NOMO-1 treated with dmso at 0.1 percent for 144 hours (cell line): ENCODE measurements around the gene TMEM117.

Source experiments
- DNase-seq: peaks from one replicate; lab custom pipeline; 2025; ENCODE audit not compliant: unreplicated experiment; lab: John Stamatoyannopoulos, UW

TMEM117 gene

DNA sequence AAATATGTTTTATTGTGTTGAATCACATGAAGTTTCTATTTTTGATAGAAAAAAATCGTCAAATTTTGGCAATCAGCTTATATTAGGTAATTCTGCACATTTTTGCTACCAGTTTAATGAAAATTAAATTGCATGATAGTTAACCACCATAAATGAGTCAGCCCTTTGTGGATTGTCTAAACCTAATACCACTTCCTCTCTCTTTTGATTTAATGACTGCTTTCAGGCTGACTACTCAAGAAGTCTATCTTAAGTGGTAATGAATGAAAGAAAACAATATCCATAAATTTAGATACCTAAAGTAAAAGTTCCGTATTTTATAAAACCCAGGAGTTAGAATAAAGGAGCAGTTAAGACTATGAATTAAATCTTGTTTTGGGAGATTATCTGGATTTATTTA lies 450.5 kb downstream of the TMEM117 start:
- DNase-seq: peak; percentile 23

DNA sequence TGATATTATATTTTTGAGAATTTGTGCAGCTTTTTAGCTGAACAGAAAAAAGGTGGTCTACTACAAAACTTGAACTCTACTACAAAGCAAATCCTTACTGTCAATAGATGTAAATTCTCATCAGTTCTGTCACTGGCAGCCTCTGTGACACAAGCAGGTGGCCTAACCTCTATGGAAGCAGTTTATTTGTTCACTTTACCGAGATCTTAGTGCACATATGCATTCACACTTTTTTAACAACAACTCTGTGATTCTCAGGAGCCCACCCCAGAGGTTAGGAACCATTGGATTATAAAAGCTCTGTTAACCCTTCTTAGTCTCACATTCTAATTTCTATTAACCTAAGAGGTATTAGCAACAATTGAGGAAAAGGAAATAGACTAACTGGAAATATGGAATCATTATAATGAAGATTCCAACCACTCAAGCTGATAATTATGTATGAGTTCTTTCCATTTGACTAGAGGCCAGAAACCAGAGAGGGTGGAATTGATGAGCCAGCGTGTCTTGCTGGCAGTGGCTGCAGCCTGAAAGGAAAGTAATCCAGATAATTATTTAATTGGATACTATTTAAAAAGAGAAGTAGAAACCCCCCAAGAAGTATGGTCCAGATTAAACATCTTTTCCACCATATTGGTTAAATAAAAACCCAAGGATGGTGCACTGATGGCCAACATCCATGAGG lies 451.1 kb downstream of the TMEM117 start:
- DNase-seq: no peak

DNA sequence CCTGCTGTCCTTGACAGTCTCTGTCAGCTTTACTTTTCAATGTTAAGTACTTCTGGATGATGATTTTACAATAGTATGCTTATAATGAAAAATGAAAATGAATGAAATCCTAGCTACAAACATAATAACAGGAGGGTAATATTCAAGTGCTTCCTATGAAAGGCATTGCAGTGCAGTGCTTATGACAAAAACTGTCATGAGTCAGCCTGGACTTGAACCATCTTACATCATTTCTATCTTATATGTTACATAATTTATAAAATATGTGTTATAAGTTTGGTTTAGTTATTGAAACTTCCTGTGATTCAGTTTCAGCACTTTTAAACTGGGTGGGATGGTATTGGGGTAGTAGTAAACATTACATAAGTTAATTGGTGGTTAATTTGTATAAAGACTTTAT lies 451.7 kb downstream of the TMEM117 start:
- DNase-seq: no peak

DNA sequence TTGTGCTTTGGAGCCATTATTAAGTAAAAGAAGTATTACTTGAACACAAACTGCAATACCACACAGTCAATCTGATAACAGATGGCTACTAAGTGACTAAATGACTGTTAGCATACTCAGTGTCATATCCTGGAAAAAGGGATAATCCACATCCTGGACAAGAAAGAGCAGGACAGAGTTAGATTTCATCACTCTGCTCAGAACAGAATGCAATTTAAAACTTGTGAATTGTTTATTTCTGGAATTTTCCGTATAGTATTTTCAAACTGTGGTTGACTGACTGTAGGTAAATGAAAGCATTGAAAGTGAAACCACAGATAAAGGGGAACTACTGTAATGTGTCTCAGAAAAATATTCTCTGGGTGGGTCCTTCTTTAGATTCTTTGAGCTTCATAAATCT lies 458.8 kb downstream of the TMEM117 start:
- DNase-seq: no peak

DNA sequence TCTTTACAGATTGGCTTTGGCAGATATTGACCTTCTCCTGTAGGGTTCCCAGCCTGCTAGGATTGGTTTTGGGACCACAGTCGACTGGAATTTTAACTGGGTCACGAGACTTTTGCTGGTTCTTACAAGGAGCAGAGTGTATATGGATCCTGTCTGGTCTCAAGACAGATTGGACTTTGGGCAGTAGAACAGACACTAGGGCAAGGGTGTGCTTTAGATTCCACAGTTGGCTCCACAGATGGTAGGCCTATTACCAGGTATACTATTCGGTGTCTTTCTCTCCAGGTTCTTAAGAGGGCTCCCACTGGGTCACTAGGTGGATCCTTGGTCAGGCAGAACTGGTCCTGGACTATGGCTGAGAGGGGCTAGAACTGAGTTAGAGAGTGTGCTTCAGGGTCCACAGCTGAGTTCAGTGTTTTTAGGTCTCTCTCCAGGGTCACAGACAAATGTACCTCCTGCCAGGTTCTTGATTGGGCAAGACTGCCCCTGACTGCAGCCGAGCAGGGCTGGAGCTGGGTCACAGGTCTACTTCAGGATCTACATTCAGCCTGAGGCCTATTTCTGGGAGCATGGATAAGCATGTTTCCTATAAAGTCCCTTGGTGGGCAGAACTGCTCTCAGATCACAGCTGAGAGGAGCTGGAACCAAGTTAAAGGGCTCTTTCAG lies 460.2 kb downstream of the TMEM117 start:
- DNase-seq: no peak

DNA sequence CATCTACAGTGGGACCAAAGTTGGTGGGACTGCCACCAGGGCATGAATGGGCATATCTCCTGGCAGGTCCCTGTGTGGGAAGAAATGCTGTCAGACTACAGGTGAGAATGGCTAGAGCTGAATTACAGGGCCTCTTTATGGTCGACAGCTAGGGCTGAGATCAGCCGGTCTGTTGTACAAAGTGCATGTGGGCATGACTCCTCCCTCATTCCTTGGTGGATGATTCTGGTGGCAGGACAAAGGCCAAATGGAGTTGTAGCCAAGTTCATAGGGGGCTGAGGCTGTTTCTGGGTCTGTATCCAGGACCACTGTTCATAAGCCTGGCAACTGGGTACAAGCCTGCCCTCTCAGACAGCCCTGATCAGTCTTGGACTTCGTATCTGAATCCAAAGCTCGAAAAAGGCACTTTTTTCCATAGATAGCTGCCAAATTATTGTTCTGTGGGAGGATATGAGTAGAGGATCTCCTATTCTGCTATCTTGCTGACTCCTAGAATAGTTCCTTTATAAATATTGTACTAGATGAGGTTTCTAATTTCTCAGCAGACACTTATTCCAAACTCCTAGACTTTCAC lies 460.8 kb downstream of the TMEM117 start:
- no peak for DNase-seq

DNA sequence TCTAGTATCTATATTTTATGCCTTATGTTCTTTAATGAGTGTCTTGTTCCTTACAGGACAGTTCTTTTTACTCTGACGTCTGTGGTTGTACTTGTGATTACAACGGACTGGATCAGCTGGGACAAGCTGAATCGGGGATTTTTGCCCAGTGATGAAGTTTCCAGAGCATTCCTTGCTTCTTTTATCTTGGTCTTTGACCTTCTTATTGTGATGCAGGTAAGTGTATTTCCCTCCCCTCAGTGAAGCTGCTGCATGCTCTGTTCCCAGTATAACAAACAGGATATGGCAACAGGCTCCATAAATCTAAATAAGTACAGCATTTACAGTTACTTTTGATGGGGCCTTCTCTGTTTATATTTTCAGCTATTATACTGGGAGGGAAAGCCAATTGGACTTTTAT lies 463.6 kb downstream of the TMEM117 start:
- DNase-seq: no peak

DNA sequence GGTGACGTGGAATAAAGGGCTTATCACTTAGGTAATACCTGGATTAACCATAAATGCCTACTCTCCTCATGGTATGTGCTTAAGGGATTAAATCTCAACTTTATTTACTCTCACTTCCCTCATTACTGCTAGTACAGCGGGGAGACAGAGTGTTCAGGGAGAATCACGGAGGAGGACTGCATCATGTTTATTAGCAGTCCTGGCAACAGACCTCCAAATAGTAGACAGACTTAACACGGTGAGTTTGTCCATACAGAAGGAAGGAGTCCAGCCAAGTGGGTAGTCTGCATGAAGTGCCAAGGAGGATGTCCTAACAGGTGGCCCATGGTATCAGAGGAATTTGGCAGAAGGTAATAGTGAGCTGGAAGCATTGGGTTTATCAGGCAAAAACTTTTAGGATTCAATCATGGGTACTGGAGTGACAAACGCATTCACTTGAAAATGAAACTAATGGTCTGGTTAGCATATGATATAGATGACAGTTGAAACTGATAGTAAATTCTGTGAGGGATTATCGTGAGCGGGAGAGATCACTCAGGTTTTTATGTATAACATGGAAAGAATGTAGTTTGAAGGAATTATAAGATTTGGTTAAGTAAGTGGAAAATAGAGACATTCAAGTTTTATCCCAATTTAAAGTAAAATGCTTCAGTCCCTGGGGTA lies 471.8 kb downstream of the TMEM117 start:
- DNase-seq: no peak

DNA sequence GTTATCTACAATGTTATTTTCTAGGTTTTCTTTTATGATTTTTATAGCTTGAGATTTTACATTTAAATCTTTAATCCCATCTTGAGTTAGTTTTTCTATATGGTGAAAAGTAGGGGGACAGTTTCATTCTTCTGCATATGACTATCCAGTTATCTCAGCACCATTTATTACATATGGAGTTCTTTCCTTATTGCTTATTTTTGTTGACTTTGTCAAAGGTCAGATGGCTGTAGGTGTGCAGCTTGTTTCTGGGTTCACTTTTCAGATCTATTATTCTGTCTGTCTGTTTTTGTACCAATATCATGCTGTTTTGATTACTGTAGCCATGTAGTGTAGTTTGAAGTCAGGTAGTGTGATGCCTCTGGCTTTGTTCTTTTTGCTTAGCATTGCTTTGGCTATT lies 477.3 kb downstream of the TMEM117 start:
- DNase-seq: no peak

DNA sequence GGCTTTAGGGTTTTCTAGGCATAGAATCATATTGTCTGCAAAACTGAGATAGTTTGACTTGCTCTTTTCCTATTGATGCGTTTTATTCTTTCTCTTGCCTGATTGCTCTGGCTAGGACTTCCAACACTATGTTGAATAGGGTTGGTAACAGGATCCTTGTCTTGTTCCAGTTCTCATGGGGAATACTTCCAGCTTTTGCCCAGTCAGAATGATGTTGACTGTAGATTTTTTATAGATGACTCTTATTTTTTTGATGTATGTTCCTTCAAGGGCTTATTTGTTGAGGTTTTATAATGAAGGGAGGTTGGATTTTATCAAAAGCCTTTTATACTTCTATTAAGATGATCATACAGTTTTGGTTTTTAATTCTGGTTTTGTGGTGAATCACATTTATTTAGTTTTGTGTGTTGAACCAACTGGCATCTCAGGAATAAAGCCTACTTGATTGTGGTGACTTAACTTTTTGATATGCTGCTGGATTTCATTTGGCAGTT lies 478.2 kb downstream of the TMEM117 start:
- no peak for DNase-seq

DNA sequence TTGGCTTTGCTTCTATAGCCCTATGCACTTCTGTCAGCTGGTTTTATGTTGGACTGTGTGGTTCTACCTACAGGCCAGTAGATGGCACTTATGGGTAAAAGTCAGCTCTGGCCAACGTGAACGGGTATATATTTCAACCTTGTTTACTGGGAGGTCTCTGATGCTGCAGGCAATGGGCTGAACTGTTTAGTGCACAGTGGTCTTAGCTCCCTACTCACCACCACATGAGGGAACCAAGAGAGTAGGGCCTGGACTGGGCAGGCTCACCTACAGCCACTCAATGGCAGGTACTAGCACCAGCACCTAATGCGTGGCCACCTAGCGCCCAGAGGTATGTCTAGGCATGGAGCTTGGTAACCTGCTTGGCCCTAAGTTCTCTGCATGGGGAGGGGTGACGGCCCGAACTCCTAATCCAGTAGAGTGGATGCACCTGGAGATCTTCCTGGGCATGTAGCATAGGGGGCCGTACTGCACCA lies 481.8 kb downstream of the TMEM117 start:
- DNase-seq: no peak

DNA sequence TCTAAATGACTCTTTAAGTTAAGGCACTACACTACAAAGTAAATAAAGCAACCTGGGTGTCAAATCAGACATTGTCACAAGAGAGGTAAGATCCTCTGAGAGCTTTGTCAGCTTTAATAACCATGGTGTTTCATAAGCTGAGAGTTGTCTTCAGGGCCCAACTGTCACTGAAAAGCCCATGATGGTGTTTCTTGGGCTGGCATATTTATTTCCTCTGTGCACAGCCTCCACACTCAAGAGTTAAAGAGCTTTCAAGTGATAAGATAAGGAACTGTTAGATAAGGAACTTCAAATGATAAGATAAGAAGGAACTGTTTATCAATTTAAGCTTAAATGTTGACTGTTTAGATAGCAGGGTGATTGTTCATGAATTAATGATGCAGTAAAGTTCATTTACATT lies 495.4 kb downstream of the TMEM117 start:
- no peak for DNase-seq

DNA sequence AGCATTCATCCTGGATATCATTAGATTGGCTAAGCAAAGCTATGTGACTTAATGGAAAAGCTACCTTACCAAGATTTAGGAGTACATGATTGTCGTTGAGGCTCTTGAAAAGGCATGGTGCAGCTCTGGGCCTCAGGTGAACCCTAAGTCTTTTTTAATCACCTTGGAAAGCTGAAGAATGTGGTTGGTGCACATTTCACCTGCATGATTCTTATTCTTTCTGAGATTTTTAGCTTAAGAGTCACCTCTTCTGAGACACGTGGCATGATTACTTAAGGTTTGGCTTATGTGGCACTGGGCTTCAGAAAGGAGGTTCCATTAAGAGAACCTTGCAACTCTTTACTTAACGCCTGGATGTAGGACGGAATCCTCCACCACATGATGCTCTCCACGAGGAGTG lies 498.5 kb downstream of the TMEM117 start:
- no peak for DNase-seq

DNA sequence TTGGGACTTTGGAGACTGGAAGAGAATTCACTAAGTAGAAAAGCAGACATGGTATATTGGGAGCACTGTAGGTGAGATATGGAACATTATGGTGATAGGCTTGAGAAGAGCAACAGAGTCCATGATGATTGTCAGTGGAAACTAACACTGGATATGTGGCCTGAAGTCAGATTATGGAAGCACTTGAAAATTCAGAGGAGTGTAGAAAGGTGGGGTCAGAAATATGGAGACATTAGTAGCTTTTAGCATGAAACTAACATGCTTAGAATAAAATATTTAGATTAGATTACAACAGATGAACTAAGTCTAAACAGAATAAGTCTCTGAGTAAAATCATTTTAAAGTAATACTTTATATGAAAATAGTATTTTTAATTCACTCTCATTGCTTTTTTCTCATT lies 499.1 kb downstream of the TMEM117 start:
- no peak for DNase-seq

DNA sequence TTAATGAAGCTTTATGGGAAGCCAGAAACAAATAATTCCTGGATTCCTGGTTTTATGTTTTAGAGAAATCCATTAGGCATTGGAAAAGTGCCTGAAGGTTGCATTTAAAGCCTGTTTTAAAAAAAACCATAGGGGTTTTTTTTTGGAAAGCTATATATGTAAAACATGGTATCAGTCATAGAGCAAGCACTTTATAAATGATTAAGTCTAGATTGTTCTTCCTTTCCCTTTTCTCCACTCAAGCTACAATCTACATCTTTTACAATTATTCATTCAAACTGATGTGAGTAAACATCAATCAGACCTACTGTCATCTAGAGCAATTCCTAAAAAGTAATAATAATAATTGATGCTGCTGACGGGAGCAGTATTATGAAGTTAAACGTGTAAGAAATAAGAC lies 500.7 kb downstream of the TMEM117 start:
- DNase-seq: no peak

DNA sequence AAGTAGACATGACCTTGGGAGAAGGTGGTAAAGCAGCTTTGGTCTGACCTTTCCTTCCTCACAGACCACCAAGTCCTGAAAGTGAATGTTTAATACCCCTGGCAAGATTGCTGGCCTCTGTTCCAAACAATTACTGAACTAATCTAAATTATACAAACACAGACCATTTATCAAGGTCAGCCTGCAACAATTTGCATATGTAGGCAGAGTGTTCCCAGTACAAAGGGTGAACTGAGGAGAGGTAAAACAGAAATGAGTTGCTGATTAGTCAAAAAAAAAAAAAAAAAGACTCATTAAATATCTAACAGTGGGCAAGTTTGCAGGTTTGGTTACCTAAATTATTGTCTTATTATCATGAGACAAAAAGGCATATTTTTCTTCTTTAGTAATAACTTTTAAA lies 506.5 kb downstream of the TMEM117 start:
- DNase-seq: no peak

DNA sequence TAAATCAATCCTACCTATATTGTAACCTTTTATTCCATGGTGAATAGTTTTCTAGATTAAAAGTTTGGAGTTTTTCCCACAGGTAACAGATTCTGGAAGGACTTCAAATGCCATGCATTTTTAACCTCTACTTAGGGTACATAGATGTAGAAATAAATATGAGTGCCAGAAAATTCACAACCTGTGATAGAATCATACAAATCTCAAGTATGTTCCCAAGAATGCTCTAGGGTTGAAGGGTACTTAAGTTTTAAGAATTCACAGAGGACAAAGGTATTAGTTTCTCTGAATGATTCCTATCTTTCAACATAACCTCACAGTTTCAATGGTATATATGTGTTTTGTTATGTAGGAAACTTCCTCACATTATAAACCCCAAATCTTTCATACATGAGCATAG lies 511.3 kb downstream of the TMEM117 start:
- DNase-seq: no peak

DNA sequence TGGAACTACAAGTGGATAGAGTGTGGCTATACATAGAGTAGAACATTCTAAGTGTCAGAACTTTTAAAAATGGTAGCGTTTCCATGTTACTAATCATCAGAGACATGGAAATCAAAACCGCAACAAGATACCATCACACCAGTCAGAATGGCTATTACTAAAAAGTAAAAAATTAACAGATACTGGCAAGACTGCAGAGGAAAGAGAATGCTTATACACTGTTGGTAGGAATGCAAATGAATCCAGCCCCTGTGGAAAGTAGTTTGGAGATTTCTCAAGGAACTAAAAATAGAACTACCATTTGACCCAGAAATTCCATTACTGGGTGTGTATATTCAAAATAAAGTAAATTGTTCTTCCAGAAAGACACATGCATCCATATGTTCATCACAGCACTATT lies 521.6 kb downstream of the TMEM117 start:
- no peak for DNase-seq

DNA sequence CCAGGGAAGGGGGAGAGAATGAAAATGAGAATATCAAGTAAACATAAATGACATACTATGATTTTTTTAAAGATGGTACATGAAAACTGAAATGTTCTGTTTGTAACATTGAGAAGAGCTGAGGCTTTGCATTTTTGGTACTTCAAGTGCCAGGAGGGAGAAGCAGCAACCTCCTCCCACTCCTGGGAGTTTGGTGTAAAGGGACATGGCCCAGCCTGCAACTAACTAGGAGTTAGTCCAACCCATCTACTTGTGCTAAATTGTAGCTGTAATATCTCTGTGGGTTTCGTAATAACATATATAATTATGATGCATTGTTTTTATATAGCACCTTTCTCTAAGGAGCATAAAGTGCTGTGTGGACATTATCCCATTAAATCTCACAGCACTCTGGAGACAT lies 522.8 kb downstream of the TMEM117 start:
- no peak for DNase-seq

DNA sequence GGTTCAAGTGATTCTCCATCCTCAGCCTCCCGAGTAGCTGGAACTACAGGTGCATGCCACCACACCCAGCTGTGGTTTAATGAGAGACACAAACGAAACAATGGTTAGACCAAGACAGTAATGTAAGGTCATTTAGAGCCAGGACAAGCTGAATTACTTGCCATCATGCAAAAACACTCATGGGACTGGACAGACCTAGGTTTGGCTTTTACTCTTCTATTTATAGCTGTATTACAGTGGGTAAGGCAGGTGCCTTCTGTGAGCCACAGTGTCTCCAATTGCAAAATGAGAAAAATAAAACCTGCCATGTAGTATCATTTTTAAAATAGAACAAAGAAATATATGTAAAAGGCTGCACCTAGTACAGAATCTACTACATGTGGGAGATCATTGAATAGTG lies 527.1 kb downstream of the TMEM117 start:
- DNase-seq: no peak

DNA sequence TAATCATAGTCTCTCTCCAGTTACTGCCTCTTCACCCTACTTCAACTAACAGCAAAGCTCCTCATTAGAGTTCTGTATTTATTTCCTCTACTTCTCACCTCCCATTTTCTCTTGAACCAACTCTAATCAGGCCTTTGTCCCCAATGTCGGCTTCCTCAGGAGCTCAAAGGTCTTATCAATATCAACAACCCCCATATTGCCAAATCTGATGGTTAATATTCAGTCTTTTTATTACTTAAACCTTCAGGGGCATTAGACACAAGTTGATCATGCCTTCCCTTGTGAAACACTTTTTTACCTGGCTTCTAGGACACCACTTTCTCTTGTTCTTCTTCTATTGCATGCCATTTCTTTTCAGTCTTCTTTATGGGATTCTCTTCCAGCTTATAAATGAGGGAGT lies 531.3 kb downstream of the TMEM117 start:
- DNase-seq: no peak

DNA sequence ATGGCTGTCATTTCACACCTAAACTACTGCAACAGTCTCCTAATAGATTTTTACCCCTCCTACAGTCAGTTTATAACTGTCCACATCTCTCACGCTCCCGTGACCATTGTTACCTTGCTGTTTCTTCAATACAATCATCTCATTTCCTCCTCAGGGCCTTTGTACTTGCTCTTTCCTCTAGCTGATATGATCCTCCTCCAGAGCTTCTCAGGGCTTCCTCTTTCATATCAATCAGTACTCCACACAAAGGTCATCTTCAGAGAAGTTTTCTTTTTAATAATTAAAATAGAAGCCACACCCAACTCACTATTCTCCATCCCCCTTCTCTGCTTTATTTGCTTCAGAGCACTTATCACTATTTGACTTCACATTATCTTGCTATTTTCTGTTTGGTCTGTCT lies 532.0 kb downstream of the TMEM117 start:
- no peak for DNase-seq
